ENCODE results near the gene SERBP1.

SERBP1 gene

GRCh38 chr1:67381154-67381553, 49.0 kb downstream of the SERBP1 start:
- no peak for DNase-seq (ENCODE audit: low read depth, low spot score)
- CTCF ChIA-PET: no interaction called here
- POLR2A ChIA-PET: no interaction called here
- H3K4me3 ChIP-seq (ENCODE audit: low read depth, low read length): no peak overlapping the region
- TF ChIP-seq CTCF (IDR thresholded peaks at IDR 0.05; ENCODE audit: insufficient read depth, low read length, missing control alignments): no peak

GRCh38 chr1:67377253-67377652, 52.9 kb downstream of the SERBP1 start:
- ChIA-PET CTCF (interaction anchor here (1.4 kb wide), 1 partner anchor 123 kb away, joined by 4 read pairs; no protein-coding TSS in a partner anchor), POLR2A (no interaction called here)
- no peak overlapping the region for H3K4me3 ChIP-seq (ENCODE audit: low read depth, low read length)
- no peak for DNase-seq (ENCODE audit: low read depth, low spot score)
- no peak for TF ChIP-seq CTCF (IDR thresholded peaks at IDR 0.05; ENCODE audit: insufficient read depth, low read length, missing control alignments)

- CTCF ChIA-PET: interaction anchor here (1.1 to 1.4 kb wide), 2 partner anchors 29 to 124 kb away, joined by 4 to 6 read pairs; no protein-coding TSS in a partner anchor
- POLR2A ChIA-PET: no interaction called here
- DNase-seq (ENCODE audit: low read depth, low spot score): no peak
- no peak overlapping the region for H3K4me3 ChIP-seq (ENCODE audit: low read depth, low read length)
- TF ChIP-seq CTCF (IDR thresholded peaks at IDR 0.05; ENCODE audit: insufficient read depth, low read length, missing control alignments): no peak
Measured at GRCh38 chr1:67376381-67376780, 53.8 kb downstream of the SERBP1 start.

GRCh38 chr1:67372898-67373297, 57.3 kb downstream of the SERBP1 start:
- DNase-seq (ENCODE audit: low read depth, low spot score): no peak
- CTCF ChIA-PET: no interaction called here
- POLR2A ChIA-PET: no interaction called here
- H3K4me3 ChIP-seq (ENCODE audit: low read depth, low read length): no peak overlapping the region
- TF ChIP-seq CTCF (IDR thresholded peaks at IDR 0.05; ENCODE audit: insufficient read depth, low read length, missing control alignments): no peak

- ChIA-PET POLR2A (no interaction called here), CTCF (no interaction called here)
Measured at GRCh38 chr1:67372136-67372535, 58.1 kb downstream of the SERBP1 start.

GRCh38 chr1:67371681-67372080, 58.5 kb downstream of the SERBP1 start:
- no peak for DNase-seq (ENCODE audit: low read depth, low spot score)
- H3K4me3 ChIP-seq (ENCODE audit: low read depth, low read length): no peak overlapping the region
- TF ChIP-seq CTCF (IDR thresholded peaks at IDR 0.05; ENCODE audit: insufficient read depth, low read length, missing control alignments): no peak
- POLR2A ChIA-PET: no interaction called here
- CTCF ChIA-PET: no interaction called here

More at GRCh38 chr1:67372136-67372535, 58.1 kb downstream of the SERBP1 start:
- TF ChIP-seq CTCF (IDR thresholded peaks at IDR 0.05; ENCODE audit: insufficient read depth, low read length, missing control alignments): no peak
- no peak overlapping the region for H3K4me3 ChIP-seq (ENCODE audit: low read depth, low read length)
- no peak for DNase-seq (ENCODE audit: low read depth, low spot score)
